Measurements from ENCODE around the gene PKHD1.

DNA sequence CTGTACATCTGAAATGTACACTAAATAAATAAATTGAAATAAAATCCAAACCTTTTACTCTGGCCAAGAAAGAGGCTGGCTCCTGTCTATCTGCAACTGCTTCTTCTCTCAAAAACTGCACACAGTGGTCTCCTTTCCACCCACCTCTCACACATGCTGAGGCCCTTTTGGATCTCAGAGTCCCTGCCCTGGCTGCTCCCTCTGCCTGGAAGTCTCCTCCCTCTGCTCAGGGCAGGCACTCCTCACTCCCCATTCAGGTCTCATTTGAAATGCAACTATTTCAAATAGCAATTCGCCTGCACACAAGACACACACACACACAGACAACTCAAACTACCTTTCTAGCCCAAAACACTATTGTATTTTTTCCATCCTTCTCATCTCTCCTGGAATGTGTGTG, 348.8 kb downstream of the PKHD1 start:
- TF ChIP-seq POLR2A (IDR thresholded peaks at IDR 0.05), result no peak
- TF ChIP-seq, protein P1, sequence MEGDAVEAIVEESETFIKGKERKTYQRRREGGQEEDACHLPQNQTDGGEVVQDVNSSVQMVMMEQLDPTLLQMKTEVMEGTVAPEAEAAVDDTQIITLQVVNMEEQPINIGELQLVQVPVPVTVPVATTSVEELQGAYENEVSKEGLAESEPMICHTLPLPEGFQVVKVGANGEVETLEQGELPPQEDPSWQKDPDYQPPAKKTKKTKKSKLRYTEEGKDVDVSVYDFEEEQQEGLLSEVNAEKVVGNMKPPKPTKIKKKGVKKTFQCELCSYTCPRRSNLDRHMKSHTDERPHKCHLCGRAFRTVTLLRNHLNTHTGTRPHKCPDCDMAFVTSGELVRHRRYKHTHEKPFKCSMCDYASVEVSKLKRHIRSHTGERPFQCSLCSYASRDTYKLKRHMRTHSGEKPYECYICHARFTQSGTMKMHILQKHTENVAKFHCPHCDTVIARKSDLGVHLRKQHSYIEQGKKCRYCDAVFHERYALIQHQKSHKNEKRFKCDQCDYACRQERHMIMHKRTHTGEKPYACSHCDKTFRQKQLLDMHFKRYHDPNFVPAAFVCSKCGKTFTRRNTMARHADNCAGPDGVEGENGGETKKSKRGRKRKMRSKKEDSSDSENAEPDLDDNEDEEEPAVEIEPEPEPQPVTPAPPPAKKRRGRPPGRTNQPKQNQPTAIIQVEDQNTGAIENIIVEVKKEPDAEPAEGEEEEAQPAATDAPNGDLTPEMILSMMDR (IDR thresholded peaks at IDR 0.05), result no peak

All from body of pancreas (tissue), 4 donors.